T-helper 1 cell treated with Interleukin-12 subunit alpha and Interleukin-12 subunit beta and Interleukin-4 antibody, amounts not matched to agents 30 μg/mL and 1 μg/mL, for 36 hours (primary cell): Measurements from ENCODE around the gene RBM38.

Source experiments
- H3K27ac Mint-ChIP-seq: one replicate; pipeline ENCODE4 v1.8.0; 2021; ENCODE audit warnings: mild to moderate bottlenecking, mixed read lengths
- H3K27me3 Mint-ChIP-seq: one replicate; pipeline ENCODE4 v1.8.0; 2021; ENCODE audit warnings: low read depth, mixed read lengths
- H3K36me3 Mint-ChIP-seq: one replicate; pipeline ENCODE4 v1.8.0; 2021; ENCODE audit warnings: low read depth, mixed read lengths
- H3K4me1 Mint-ChIP-seq: one replicate; pipeline ENCODE4 v1.8.0; 2021; ENCODE audit warnings: low read depth, mixed read lengths
- H3K4me3 Mint-ChIP-seq: one replicate; pipeline ENCODE4 v1.8.0; 2021; ENCODE audit warnings: mild to moderate bottlenecking, moderate library complexity, mixed read lengths
- H3K9me3 Mint-ChIP-seq: one replicate; pipeline ENCODE4 v1.8.0; 2021; ENCODE audit warnings: mixed read lengths

RBM38 gene

GRCh38 chr20:57445298-57445697, 54.1 kb downstream of the RBM38 start:
- Mint-ChIP-seq H3K27ac (no peak overlapping the region), H3K36me3 (no peaks in the 10 kb centered on the region), H3K4me1 (peaks cover 8% of the 10 kb centered on the region), H3K27me3 (peaks cover 25% of the 10 kb centered on the region), H3K9me3 (peaks cover 8% of the 10 kb centered on the region), H3K4me3 (no peak overlapping the region)

- Mint-ChIP-seq H3K4me1 (peaks cover 12% of the 10 kb centered on the region), H3K27me3 (peaks cover 25% of the 10 kb centered on the region), H3K36me3 (no peaks in the 10 kb centered on the region), H3K9me3 (peaks cover 8% of the 10 kb centered on the region), H3K4me3 (no peak overlapping the region), H3K27ac (no peak overlapping the region)
Measured at GRCh38 chr20:57445774-57446173, 54.6 kb downstream of the RBM38 start.

- peaks cover 8% of the 10 kb centered on the region for H3K9me3 Mint-ChIP-seq
- peaks cover 28% of the 10 kb centered on the region for H3K27me3 Mint-ChIP-seq
- H3K4me3 Mint-ChIP-seq: no peak overlapping the region
- no peaks in the 10 kb centered on the region for H3K36me3 Mint-ChIP-seq
- H3K27ac Mint-ChIP-seq: no peak overlapping the region
- H3K4me1 Mint-ChIP-seq: peaks cover 20% of the 10 kb centered on the region
Measured at GRCh38 chr20:57448764-57449354, 57.7 kb downstream of the RBM38 start.

- Mint-ChIP-seq H3K9me3 (peaks cover 8% of the 10 kb centered on the region), H3K36me3 (no peaks in the 10 kb centered on the region), H3K4me1 (peaks cover 20% of the 10 kb centered on the region), H3K27ac (no peak overlapping the region), H3K27me3 (peaks cover 33% of the 10 kb centered on the region), H3K4me3 (no peak overlapping the region)
Measured at GRCh38 chr20:57449398-57450354, 58.5 kb downstream of the RBM38 start.

GRCh38 chr20:57450419-57450818, 59.2 kb downstream of the RBM38 start:
- H3K4me1 Mint-ChIP-seq: peaks cover 20% of the 10 kb centered on the region

GRCh38 chr20:57450931-57451330, 59.7 kb downstream of the RBM38 start:
- peaks cover 20% of the 10 kb centered on the region for H3K4me1 Mint-ChIP-seq
- H3K27me3 Mint-ChIP-seq: peaks cover 27% of the 10 kb centered on the region
- no peak overlapping the region for H3K27ac Mint-ChIP-seq
- no peak overlapping the region for H3K4me3 Mint-ChIP-seq
- peaks cover 3% of the 10 kb centered on the region for H3K9me3 Mint-ChIP-seq
- no peaks in the 10 kb centered on the region for H3K36me3 Mint-ChIP-seq

More at GRCh38 chr20:57450419-57450818, 59.2 kb downstream of the RBM38 start:
- no peak overlapping the region for H3K27ac Mint-ChIP-seq
- H3K36me3 Mint-ChIP-seq: no peaks in the 10 kb centered on the region
- H3K9me3 Mint-ChIP-seq: peaks cover 6% of the 10 kb centered on the region
- peaks cover 32% of the 10 kb centered on the region for H3K27me3 Mint-ChIP-seq
- H3K4me3 Mint-ChIP-seq: no peak overlapping the region

GRCh38 chr20:57451431-57451794, 60.2 kb downstream of the RBM38 start:
- H3K4me3 Mint-ChIP-seq: no peak overlapping the region
- no peak overlapping the region for H3K27ac Mint-ChIP-seq
- H3K9me3 Mint-ChIP-seq: no peaks in the 10 kb centered on the region
- peaks cover 25% of the 10 kb centered on the region for H3K27me3 Mint-ChIP-seq
- no peaks in the 10 kb centered on the region for H3K36me3 Mint-ChIP-seq
- H3K4me1 Mint-ChIP-seq: peaks cover 20% of the 10 kb centered on the region

- Mint-ChIP-seq H3K4me1 (peaks cover 20% of the 10 kb centered on the region), H3K4me3 (no peak overlapping the region), H3K27ac (no peak overlapping the region), H3K9me3 (no peaks in the 10 kb centered on the region), H3K36me3 (no peaks in the 10 kb centered on the region), H3K27me3 (peaks cover 24% of the 10 kb centered on the region)
Measured at GRCh38 chr20:57451795-57452661, 60.8 kb downstream of the RBM38 start.

- no peaks in the 10 kb centered on the region for H3K9me3 Mint-ChIP-seq
Measured at GRCh38 chr20:57455386-57455785, 64.2 kb downstream of the RBM38 start.

GRCh38 chr20:57456116-57456515, 64.9 kb downstream of the RBM38 start:
- Mint-ChIP-seq H3K4me1 (peaks cover 8% of the 10 kb centered on the region), H3K4me3 (no peak overlapping the region), H3K9me3 (no peaks in the 10 kb centered on the region), H3K36me3 (no peaks in the 10 kb centered on the region), H3K27me3 (peaks cover 15% of the 10 kb centered on the region), H3K27ac (no peak overlapping the region)

More at GRCh38 chr20:57455386-57455785, 64.2 kb downstream of the RBM38 start:
- H3K27me3 Mint-ChIP-seq: peaks cover 15% of the 10 kb centered on the region
- no peaks in the 10 kb centered on the region for H3K36me3 Mint-ChIP-seq
- peaks cover 12% of the 10 kb centered on the region for H3K4me1 Mint-ChIP-seq
- H3K27ac Mint-ChIP-seq: no peak overlapping the region
- no peak overlapping the region for H3K4me3 Mint-ChIP-seq

GRCh38 chr20:57457243-57458095, 66.3 kb downstream of the RBM38 start:
- Mint-ChIP-seq H3K4me3 (no peak overlapping the region), H3K36me3 (no peaks in the 10 kb centered on the region), H3K4me1 (no peaks in the 10 kb centered on the region), H3K9me3 (no peaks in the 10 kb centered on the region), H3K27ac (no peak overlapping the region), H3K27me3 (peaks cover 15% of the 10 kb centered on the region)

- Mint-ChIP-seq H3K9me3 (no peaks in the 10 kb centered on the region), H3K4me3 (no peak overlapping the region), H3K27ac (no peak overlapping the region), H3K36me3 (no peaks in the 10 kb centered on the region), H3K27me3 (peaks cover 21% of the 10 kb centered on the region), H3K4me1 (no peaks in the 10 kb centered on the region)
Measured at GRCh38 chr20:57458400-57459160, 67.4 kb downstream of the RBM38 start.
